Superior temporal gyrus (tissue), 1 donor: ENCODE data around the gene SPHK1.

ENCODE experiments used
- DNase-seq: peaks from one replicate; pipeline ENCODE4 v3.0.0-alpha.2; 2016; ENCODE audit errors: extremely low spot score

SPHK1 gene

DNA sequence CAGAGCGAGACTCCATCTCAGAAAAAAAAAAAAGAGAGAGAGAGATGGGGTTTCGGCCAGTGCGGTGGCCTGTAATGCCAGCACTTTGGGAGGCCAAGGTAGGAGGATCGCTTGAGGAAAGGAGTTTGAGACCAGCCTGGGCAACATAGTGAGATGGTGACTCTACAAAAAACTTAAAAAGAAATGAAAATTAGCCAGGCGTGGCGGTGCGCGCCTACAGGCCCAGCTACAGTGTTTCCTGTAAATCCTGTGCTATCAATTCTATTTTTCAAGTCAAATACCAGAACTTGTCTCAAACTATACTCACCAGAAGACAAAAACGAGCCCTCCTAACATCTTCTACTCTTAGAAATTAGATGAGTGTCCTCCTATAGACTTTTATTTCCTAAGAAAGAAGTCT, 49.3 kb downstream of the SPHK1 start:
- DNase-seq, result no peak

DNA sequence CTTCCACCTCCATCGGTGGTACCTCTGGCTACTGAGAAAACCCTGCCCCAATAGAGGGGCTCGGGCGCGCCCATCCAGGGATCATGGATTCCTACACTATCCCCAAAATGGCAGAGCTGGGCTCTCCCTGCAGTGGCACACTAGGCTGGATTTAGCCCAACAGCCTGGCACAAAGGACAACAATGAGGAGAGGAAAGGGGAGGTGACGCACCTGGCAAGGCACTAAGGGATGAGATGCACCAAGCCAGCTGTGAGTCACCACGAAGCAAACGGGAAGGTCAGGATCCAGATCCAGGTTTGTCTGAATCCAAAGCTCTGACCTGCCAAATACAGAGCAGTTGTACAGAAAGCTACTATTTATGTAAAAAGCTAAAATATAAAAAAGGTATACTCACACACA, 50.5 kb downstream of the SPHK1 start:
- DNase-seq, result no peak

DNA sequence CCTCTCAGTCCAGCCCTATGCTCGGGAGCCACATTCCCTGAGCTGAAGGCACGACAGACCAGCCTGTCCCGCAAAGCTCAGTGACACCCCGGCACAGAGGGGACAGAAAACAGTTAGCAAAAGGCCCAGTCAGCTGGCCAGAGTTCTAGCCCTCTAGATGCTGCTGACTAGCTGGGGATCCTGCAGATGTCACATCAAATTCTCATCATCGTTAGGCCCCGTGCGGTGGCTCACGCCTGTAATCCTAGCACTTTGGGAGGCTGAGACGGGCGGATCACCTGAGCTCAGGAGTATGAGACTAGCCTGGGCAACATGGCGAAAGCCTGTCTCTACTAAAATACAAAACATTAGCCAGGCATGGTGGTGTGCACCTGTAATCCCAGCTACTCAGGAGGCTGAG, 51.3 kb downstream of the SPHK1 start:
- DNase-seq, result no peak
